ENCODE results near the gene FXYD5. TPM values are rescaled to one million over a fixed set of nuclear protein-coding genes. Genes with fewer than 3 reads are reported as not detected.

The FXYD5 gene
- total RNA-seq, 2 experiments from 2014 or later: 587 to 615 TPM

- no peak for ATAC-seq (ENCODE audit: poor library complexity)
- Histone ChIP-seq H3K27ac (ENCODE audit: low read depth in 1 of 2, low read length in 2 of 2) (peak overlapping the region; percentile 84 to 98), H3K4me1 (ENCODE audit: insufficient read depth, low read length) (peaks cover 82% of the 10 kb centered on the region), H3K36me3 (ENCODE audit: insufficient read depth, low read length) (no peaks in the 10 kb centered on the region), H3K4me3 (ENCODE audit: low read length) (no peak overlapping the region), H3K27me3 (ENCODE audit: control insufficient read depth in 1 of 2, insufficient read depth in 2 of 2, low read length in 2 of 2) (no peaks in the 10 kb centered on the region), H3K9me3 (ENCODE audit: control insufficient read depth in 1 of 2, insufficient read depth in 1 of 2, low read length in 2 of 2) (peaks cover 0 to 10% of the 10 kb centered on the region in 2 experiments)
- peaks cover 82% of the 10 kb centered on the region for H3K4me1 Mint-ChIP-seq (ENCODE audit: low read depth)
- peak overlapping the region; percentile 98 for H3K27ac Mint-ChIP-seq
- TF ChIP-seq CTCF (IDR thresholded peaks at IDR 0.05): no peak
- H3K9me3 Mint-ChIP-seq: no peaks in the 10 kb centered on the region
- H3K4me3 Mint-ChIP-seq: peak overlapping the region; percentile 65
- ChIA-PET CTCF (interaction anchor here (0.9 to 1.5 kb wide), 2 partner anchors 10 to 65 kb away, joined by 4 to 5 read pairs; no protein-coding TSS in a partner anchor), POLR2A (interaction anchor here (0.8 to 3.1 kb wide), 17 partner anchors 11 to 64 kb away, joined by 3 to 36 read pairs (median 5); partner anchors contain the start of genes FXYD5 and FXYD7)
- peaks cover 3% of the 10 kb centered on the region for H3K36me3 Mint-ChIP-seq (ENCODE audit: low read depth)
- intact Hi-C loops (cut with DNase I, micrococcal nuclease): loop anchor here (1.0 to 5.0 kb wide), 5 partner anchors 8 to 209 kb away; partner anchors contain the start of genes FXYD5 (in 1 of the 2) and LSR (in 1 of the 2)
- DNase-seq: no peak
- H3K27me3 Mint-ChIP-seq: no peaks in the 10 kb centered on the region
Observed at GRCh38 chr19:35205733-35206323, 51.3 kb downstream of the FXYD5 start.

GRCh38 chr19:35206379-35206778, 51.8 kb downstream of the FXYD5 start:
- peaks cover 81% of the 10 kb centered on the region for H3K4me1 Mint-ChIP-seq (ENCODE audit: low read depth)
- H3K4me3 Mint-ChIP-seq: peak overlapping the region; percentile 65
- H3K27ac ChIP-seq (ENCODE audit: low read depth in 1 of 2, low read length in 2 of 2): peak overlapping the region; percentile 84 to 98
- CTCF ChIA-PET: interaction anchor here (0.9 to 1.6 kb wide), 4 partner anchors 10 to 65 kb away, joined by 3 to 5 read pairs (median 4); partner anchors contain the start of genes FXYD7 and USF2
- H3K4me3 ChIP-seq (ENCODE audit: low read length): peak overlapping the region; percentile 6
- H3K4me1 ChIP-seq (ENCODE audit: insufficient read depth, low read length): peaks cover 83% of the 10 kb centered on the region
- H3K36me3 Mint-ChIP-seq (ENCODE audit: low read depth): peaks cover 4% of the 10 kb centered on the region
- peak in 13 of 14 experiments; percentile 40 to 93 (median 59) for DNase-seq
- H3K36me3 ChIP-seq (ENCODE audit: insufficient read depth, low read length): no peaks in the 10 kb centered on the region
- no peaks in the 10 kb centered on the region for H3K9me3 Mint-ChIP-seq
- H3K27ac Mint-ChIP-seq: peak overlapping the region; percentile 98
- peaks cover 0 to 10% of the 10 kb centered on the region in 2 experiments for H3K9me3 ChIP-seq (ENCODE audit: control insufficient read depth in 1 of 2, insufficient read depth in 1 of 2, low read length in 2 of 2)
- no peaks in the 10 kb centered on the region for H3K27me3 Mint-ChIP-seq
- TF ChIP-seq CTCF (IDR thresholded peaks at IDR 0.05): no peak
- intact Hi-C loops (cut with DNase I, micrococcal nuclease): loop anchor here (1.0 to 5.0 kb wide), 5 partner anchors 8 to 209 kb away; partner anchors contain the start of genes FXYD5 (in 1 of the 2) and LSR (in 1 of the 2)
- H3K27me3 ChIP-seq (ENCODE audit: control insufficient read depth in 1 of 2, insufficient read depth in 2 of 2, low read length in 2 of 2): no peaks in the 10 kb centered on the region
- POLR2A ChIA-PET: interaction anchor here (0.8 to 3.1 kb wide), 18 partner anchors 10 to 64 kb away, joined by 3 to 36 read pairs (median 5); partner anchors contain the start of genes FXYD5 and FXYD7
- peak; percentile 46 for ATAC-seq (ENCODE audit: poor library complexity)

GRCh38 chr19:35206855-35207254, 52.3 kb downstream of the FXYD5 start:
- ChIA-PET CTCF (interaction anchor here (0.9 to 1.8 kb wide), 6 partner anchors 9 to 66 kb away, joined by 3 to 6 read pairs (median 4); partner anchors contain the start of genes FXYD7 and USF2), POLR2A (interaction anchor here (0.9 to 3.1 kb wide), 17 partner anchors 10 to 65 kb away, joined by 3 to 36 read pairs (median 5); partner anchors contain the start of genes FXYD5 and FXYD7)
- no peaks in the 10 kb centered on the region for H3K27me3 Mint-ChIP-seq
- Histone ChIP-seq H3K36me3 (ENCODE audit: insufficient read depth, low read length) (no peaks in the 10 kb centered on the region), H3K4me3 (ENCODE audit: low read length) (peak overlapping the region; percentile 6), H3K27me3 (ENCODE audit: control insufficient read depth in 1 of 2, insufficient read depth in 2 of 2, low read length in 2 of 2) (no peaks in the 10 kb centered on the region), H3K4me1 (ENCODE audit: insufficient read depth, low read length) (peaks cover 85% of the 10 kb centered on the region), H3K27ac (ENCODE audit: low read depth in 1 of 2, low read length in 2 of 2) (peak overlapping the region; percentile 84 to 98), H3K9me3 (ENCODE audit: control insufficient read depth in 1 of 2, insufficient read depth in 1 of 2, low read length in 2 of 2) (peaks cover 0 to 10% of the 10 kb centered on the region in 2 experiments)
- no peak for DNase-seq
- peaks cover 4% of the 10 kb centered on the region for H3K36me3 Mint-ChIP-seq (ENCODE audit: low read depth)
- no peak for ATAC-seq (ENCODE audit: poor library complexity)
- peak overlapping the region; percentile 65 for H3K4me3 Mint-ChIP-seq
- peaks cover 81% of the 10 kb centered on the region for H3K4me1 Mint-ChIP-seq (ENCODE audit: low read depth)
- no peaks in the 10 kb centered on the region for H3K9me3 Mint-ChIP-seq
- intact Hi-C loops (cut with DNase I, micrococcal nuclease): loop anchor here (1.0 to 5.0 kb wide), 5 partner anchors 7 to 210 kb away; partner anchors contain the start of genes FXYD5 (in 1 of the 2) and LSR (in 1 of the 2)
- no peak for TF ChIP-seq CTCF (IDR thresholded peaks at IDR 0.05)
- peak overlapping the region; percentile 98 for H3K27ac Mint-ChIP-seq

Measured in CD4-positive, alpha-beta T cell (primary cell).